Stomach (tissue), 4 donors: ENCODE measurements around the gene FAM53C.

ENCODE experiments used
- CTCF ChIP-seq, 7 experiments: fragments of 450-650 bp in 4 of 7; fragments of 200-600 bp in 3 of 7; sonication (generic) in 3 of 7; IDR thresholded peaks; one replicate each; pipeline ENCODE4 v1.5.1; 2016 to 2019; ENCODE audit warnings: antibody characterized with exemption in 7 of 7, control low read depth in 2 of 7, mild to moderate bottlenecking in 1 of 7
- EP300 ChIP-seq: sonication (generic); formaldehyde crosslinking; IDR thresholded peaks from one replicate; pipeline ENCODE4 v1.6.1; 2017; ENCODE audit warnings: antibody characterized with exemption
- POLR2AphosphoS5 ChIP-seq, 3 donors: sonication (generic); formaldehyde crosslinking; IDR thresholded peaks; one replicate each; pipeline ENCODE4 v1.6.1; 2016; ENCODE audit warnings: antibody characterized with exemption in 3 of 3

GRCh38 chr5:138391859-138392386, 53.9 kb downstream of the FAM53C start:
- TF ChIP-seq EP300 = no peak
- no peak for TF ChIP-seq CTCF (IDR thresholded peaks at IDR 0.05)
- no peak for TF ChIP-seq POLR2AphosphoS5 (IDR thresholded peaks at IDR 0.05)
